Uterus (tissue), 2 donors: Measurements from ENCODE around the gene RGS7.

ENCODE experiments used
- CTCF ChIP-seq, 4 experiments: fragments of 200-600 bp in 2 of 4; fragments of 450-650 bp in 2 of 4; sonication (generic) in 2 of 4; IDR thresholded peaks; one replicate each; pipeline ENCODE4 v1.5.1; 2016 to 2019; ENCODE audit warnings: antibody characterized with exemption in 4 of 4, mild to moderate bottlenecking in 2 of 4, moderate library complexity in 1 of 4
- POLR2A ChIP-seq, 2 donors: fragments of 450-650 bp; IDR thresholded peaks; one replicate each; pipeline ENCODE4 v1.6.1; 2016; ENCODE audit warnings: antibody characterized with exemption in 2 of 2, mild to moderate bottlenecking in 1 of 2, moderate library complexity in 1 of 2

- TF ChIP-seq CTCF (IDR thresholded peaks at IDR 0.05) (no peak), POLR2A (IDR thresholded peaks at IDR 0.05) (no peak)
Observed at GRCh38 chr1:240993004-240993403, 364.0 kb downstream of the RGS7 start.
